WTC11 (cell line): ENCODE measurements around the gene SLC7A5.
"Not testable (repeated sequence)": the region's sequence is repeated elsewhere in the genome, so short reads cannot be mapped to it uniquely, and the experiment has no call there.

Experiments
- CREB1 ChIP-seq: sonication (generic); formaldehyde crosslinking; IDR thresholded peaks from 2 replicates; pipeline ENCODE4 v1.8.0; 2023; ENCODE audit warnings: mild to moderate bottlenecking, missing genetic modification reagents
- CTCF ChIP-seq: fragments of 200-600 bp; IDR thresholded peaks from 2 replicates; pipeline ENCODE4 v1.8.0; 2022; ENCODE audit warnings: antibody characterized with exemption
- E2F4 ChIP-seq: sonication (generic); formaldehyde crosslinking; IDR thresholded peaks from 2 replicates; pipeline ENCODE4 v1.8.1; 2022; ENCODE audit warnings: low read depth, mild to moderate bottlenecking, moderate library complexity, missing genetic modification reagents, borderline replicate concordance
- FOXK1 ChIP-seq: sonication (generic); formaldehyde crosslinking; IDR thresholded peaks from 2 replicates; pipeline ENCODE4 v1.8.0; 2022; ENCODE audit warnings: mild to moderate bottlenecking, moderate library complexity, missing genetic modification reagents
- KAT7 ChIP-seq: sonication (generic); formaldehyde crosslinking; IDR thresholded peaks from 2 replicates; pipeline ENCODE4 v1.8.1; 2023; ENCODE audit warnings: missing genetic modification reagents, mild to moderate bottlenecking, borderline replicate concordance
- MAX ChIP-seq: sonication (generic); formaldehyde crosslinking; IDR thresholded peaks from 2 replicates; pipeline ENCODE4 v1.8.0; 2022; ENCODE audit warnings: mild to moderate bottlenecking, missing genetic modification reagents
- NFYB ChIP-seq: sonication (generic); formaldehyde crosslinking; conservative IDR thresholded peaks from 2 replicates; pipeline ENCODE4 v1.8.0; 2022; ENCODE audit warnings: low read depth, missing genetic modification reagents
- NR1H2 ChIP-seq: sonication (generic); formaldehyde crosslinking; IDR thresholded peaks from 2 replicates; pipeline ENCODE4 v1.9.0; 2021; ENCODE audit warnings: mild to moderate bottlenecking, moderate library complexity, missing genetic modification reagents
- NR2C2 ChIP-seq: sonication (generic); formaldehyde crosslinking; IDR thresholded peaks from 2 replicates; pipeline ENCODE4 v1.8.0; 2022; ENCODE audit warnings: mild to moderate bottlenecking, missing genetic modification reagents
- NR3C1 ChIP-seq: sonication (generic); formaldehyde crosslinking; conservative IDR thresholded peaks from 2 replicates; pipeline ENCODE4 v1.8.1; 2023; ENCODE audit warnings: low read depth, mild to moderate bottlenecking, missing genetic modification reagents
- RELA ChIP-seq: sonication (generic); formaldehyde crosslinking; IDR thresholded peaks from 2 replicates; pipeline ENCODE4 v1.8.1; 2022; ENCODE audit warnings: missing genetic modification reagents, mild to moderate bottlenecking, borderline replicate concordance
- SP1 ChIP-seq: sonication (generic); formaldehyde crosslinking; conservative IDR thresholded peaks from 2 replicates; pipeline ENCODE4 v1.8.1; 2022; ENCODE audit warnings: missing genetic modification reagents
- USF2 ChIP-seq: sonication (generic); formaldehyde crosslinking; IDR thresholded peaks from 2 replicates; pipeline ENCODE4 v1.8.1; 2023; ENCODE audit warnings: mild to moderate bottlenecking, missing genetic modification reagents, moderate library complexity
- ZNF138 ChIP-seq: sonication (generic); formaldehyde crosslinking; conservative IDR thresholded peaks from 2 replicates; pipeline ENCODE4 v1.8.1; 2022; ENCODE audit warnings: mild to moderate bottlenecking, moderate library complexity, missing genetic modification reagents

- TF ChIP-seq E2F4 (CRISPR knock-in tag); MAX; CTCF; SP1 (CRISPR knock-in tag); RELA (CRISPR knock-in tag); FOXK1 (CRISPR knock-in tag); NR3C1; NFYB (CRISPR knock-in tag); USF2 (CRISPR knock-in tag); NR2C2 (CRISPR knock-in tag); KAT7 (CRISPR knock-in tag); NR1H2 (CRISPR knock-in tag); CREB1; ZNF138 (CRISPR knock-in tag): not testable (repeated sequence)
Observed at GRCh38 chr16:87905521-87905920, 36.2 kb upstream of the SLC7A5 start.
